Fibroblast of lung (primary cell): ENCODE results near the gene TREM1. TPM values are rescaled to one million over a fixed set of nuclear protein-coding genes. Genes with fewer than 3 reads are reported as not detected.

ENCODE experiments used
- DNase-seq, 2 donors: peaks; one replicate each; pipeline versions ENCODE4 v3.0.0 to v3.0.0-alpha.2; 2010; ENCODE audit warnings: low read depth in 2 of 2
- H2AFZ ChIP-seq: 2 replicates; pipeline ENCODE4 v1.5.1; 2012; ENCODE audit warnings: low read length, control low read depth, inconsistent platforms
- H3K27ac ChIP-seq: 2 replicates; pipeline ENCODE4 v1.5.1; 2011; ENCODE audit warnings: low read length, control low read depth; ENCODE audit not compliant: insufficient read depth
- H3K27me3 ChIP-seq: 2 replicates; pipeline ENCODE4 v1.5.1; 2011; ENCODE audit warnings: mild to moderate bottlenecking, low read length; ENCODE audit not compliant: control insufficient read depth, insufficient read depth
- H3K36me3 ChIP-seq: 2 replicates; pipeline ENCODE4 v1.5.1; 2011; ENCODE audit warnings: low read length; ENCODE audit not compliant: control insufficient read depth, insufficient read depth
- H3K4me1 ChIP-seq: 2 replicates; pipeline ENCODE4 v1.5.1; 2011; ENCODE audit warnings: low read length; ENCODE audit not compliant: control insufficient read depth, insufficient read depth; ENCODE audit errors: extremely low read depth
- H3K4me2 ChIP-seq: 2 replicates; pipeline ENCODE4 v1.5.1; 2011; ENCODE audit warnings: low read length, control low read depth; ENCODE audit not compliant: insufficient read depth; ENCODE audit errors: extremely low read depth
- H3K4me3 ChIP-seq, 4 experiments: fragments of 200-600 bp in 1 of 4; sonication (generic) in 1 of 4; replicated peaks in 1 of 4; 2 replicates each; pipeline ENCODE4 v1.5.1; 2011 to 2016; ENCODE audit warnings: low read length in 4 of 4, low read depth in 3 of 4, mild to moderate bottlenecking in 3 of 4, control low read depth in 2 of 4, inconsistent platforms in 1 of 4, mixed read lengths in 1 of 4; ENCODE audit not compliant: insufficient read depth in 1 of 4; ENCODE audit errors: control extremely low read depth in 1 of 4
- H3K79me2 ChIP-seq: 2 replicates; pipeline ENCODE4 v1.5.1; 2012; ENCODE audit warnings: mild to moderate bottlenecking, low read length, inconsistent platforms; ENCODE audit not compliant: control insufficient read depth, insufficient read depth
- H3K9ac ChIP-seq: 2 replicates; pipeline ENCODE4 v1.5.1; 2011; ENCODE audit warnings: mild to moderate bottlenecking, low read length, control low read depth; ENCODE audit not compliant: insufficient read depth
- H3K9me3 ChIP-seq: 2 replicates; pipeline ENCODE4 v1.5.1; 2012; ENCODE audit warnings: low read depth, low read length; ENCODE audit not compliant: control insufficient read depth, insufficient read depth
- H4K20me1 ChIP-seq: 2 replicates; pipeline ENCODE4 v1.5.1; 2011; ENCODE audit warnings: low read length; ENCODE audit not compliant: control insufficient read depth, insufficient read depth; ENCODE audit errors: extremely low read depth
- EZH2 ChIP-seq: IDR thresholded peaks from 2 replicates; pipeline ENCODE4 v1.5.1; 2012; ENCODE audit warnings: low read length, control low read depth, mild to moderate bottlenecking; ENCODE audit errors: missing control alignments
- polyA plus RNA-seq, 2 donors: library from polyadenylated mRNA; depleted of rRNA in 1 of 2; stranded (reverse) in 1 of 2; unstranded in 1 of 2; fragments of >200 nt; gene quantifications; 2 replicates each; pipeline ENCODE4 v1.2.1, GENCODE V29; 2011 to 2012; ENCODE audit warnings: missing spikeins in 1 of 2
- total RNA-seq: library from RNA; depleted of rRNA; stranded (reverse); fragments of >200 nt; gene quantifications from 2 replicates; pipeline ENCODE4 v1.2.1, GENCODE V29; 2014
- TF ChIP-seq, protein P1 (sequence below), 2 donors: IDR thresholded peaks in 1 of 2; conservative IDR thresholded peaks in 1 of 2; 1 replicate in 1 of 2; 2 replicates in 1 of 2; pipeline ENCODE4 v1.5.1; 2011 to 2012; ENCODE audit warnings: low read length in 2 of 2, control low read depth in 1 of 2, inconsistent platforms in 1 of 2, low read depth in 1 of 2, mild to moderate bottlenecking in 1 of 2

TREM1 gene
- total and polyA plus RNA-seq, 2 donors (not counting 1 experiment from before 2014, with no cell fraction given): 0.25 TPM; not detected in 1

DNA sequence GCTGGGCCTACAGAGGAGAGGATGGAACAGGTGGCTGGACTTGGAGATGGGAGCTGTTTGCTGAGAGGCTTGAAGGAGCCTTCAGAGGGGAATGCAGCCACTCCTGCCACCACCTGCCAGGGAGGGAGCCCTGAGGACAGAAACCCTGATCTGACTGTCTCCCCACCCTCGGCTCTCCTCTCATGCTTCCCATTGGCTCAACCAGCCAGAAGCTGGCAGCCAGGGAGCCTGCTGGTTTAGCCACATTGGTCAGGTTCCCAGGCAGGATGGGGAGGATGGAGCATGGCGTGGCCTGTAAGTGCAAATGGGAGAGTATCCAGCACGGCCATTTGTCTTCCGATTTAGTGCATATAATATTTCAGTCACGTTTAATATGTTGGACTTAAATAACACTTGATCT lies 12.8 kb downstream of the TREM1 start:
- H3K4me2 ChIP-seq: no peak overlapping the region
- no peaks in the 10 kb centered on the region for H3K27me3 ChIP-seq
- H4K20me1 ChIP-seq: no peaks in the 10 kb centered on the region
- no peak for DNase-seq
- H3K79me2 ChIP-seq: no peaks in the 10 kb centered on the region
- H3K36me3 ChIP-seq: no peaks in the 10 kb centered on the region
- H3K27ac ChIP-seq: no peak overlapping the region
- H3K4me1 ChIP-seq: no peaks in the 10 kb centered on the region
- TF ChIP-seq, protein P1, sequence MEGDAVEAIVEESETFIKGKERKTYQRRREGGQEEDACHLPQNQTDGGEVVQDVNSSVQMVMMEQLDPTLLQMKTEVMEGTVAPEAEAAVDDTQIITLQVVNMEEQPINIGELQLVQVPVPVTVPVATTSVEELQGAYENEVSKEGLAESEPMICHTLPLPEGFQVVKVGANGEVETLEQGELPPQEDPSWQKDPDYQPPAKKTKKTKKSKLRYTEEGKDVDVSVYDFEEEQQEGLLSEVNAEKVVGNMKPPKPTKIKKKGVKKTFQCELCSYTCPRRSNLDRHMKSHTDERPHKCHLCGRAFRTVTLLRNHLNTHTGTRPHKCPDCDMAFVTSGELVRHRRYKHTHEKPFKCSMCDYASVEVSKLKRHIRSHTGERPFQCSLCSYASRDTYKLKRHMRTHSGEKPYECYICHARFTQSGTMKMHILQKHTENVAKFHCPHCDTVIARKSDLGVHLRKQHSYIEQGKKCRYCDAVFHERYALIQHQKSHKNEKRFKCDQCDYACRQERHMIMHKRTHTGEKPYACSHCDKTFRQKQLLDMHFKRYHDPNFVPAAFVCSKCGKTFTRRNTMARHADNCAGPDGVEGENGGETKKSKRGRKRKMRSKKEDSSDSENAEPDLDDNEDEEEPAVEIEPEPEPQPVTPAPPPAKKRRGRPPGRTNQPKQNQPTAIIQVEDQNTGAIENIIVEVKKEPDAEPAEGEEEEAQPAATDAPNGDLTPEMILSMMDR (conservative IDR thresholded peaks at IDR 0.05 in 1 of 2, IDR thresholded peaks at IDR 0.05 in 1 of 2; ENCODE audit: low read depth in 1 of 2, low read length in 2 of 2): no peak
- no peak for TF ChIP-seq EZH2
- no peak overlapping the region for H2AFZ ChIP-seq
- no peak overlapping the region for H3K9ac ChIP-seq
- H3K4me3 ChIP-seq: no peak overlapping the region
- H3K9me3 ChIP-seq: no peaks in the 10 kb centered on the region

DNA sequence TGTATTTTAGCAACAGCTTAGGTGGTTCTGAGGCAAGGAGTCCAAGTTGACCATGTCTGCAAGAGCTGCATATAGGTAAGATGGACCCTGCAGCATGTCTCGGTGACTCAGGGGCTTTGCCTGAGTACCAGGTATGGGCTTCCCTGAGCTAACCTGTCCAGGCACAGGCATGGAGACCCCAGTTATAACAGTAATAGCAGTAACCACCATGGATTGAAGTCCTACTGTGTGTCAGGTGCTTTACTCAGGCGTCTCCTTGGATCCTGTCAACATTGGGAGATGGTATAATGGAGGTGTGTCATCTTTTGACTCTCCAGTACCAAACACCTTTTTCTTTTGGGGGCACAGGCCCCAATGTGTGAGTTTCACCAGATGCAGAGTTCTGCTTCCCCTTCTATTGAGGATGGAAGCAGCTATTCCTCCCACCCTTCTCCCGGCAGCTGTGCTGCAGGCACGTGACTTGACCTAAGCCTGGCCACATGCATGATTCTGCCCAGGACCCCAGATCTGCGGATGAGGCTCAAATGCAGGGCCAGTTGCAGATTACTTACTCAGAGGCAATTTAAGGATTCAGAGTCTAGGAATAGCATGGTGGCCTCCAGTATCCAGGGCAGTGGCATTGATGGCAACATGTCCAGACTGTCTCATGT lies 13.8 kb downstream of the TREM1 start:
- H3K9ac ChIP-seq: no peak overlapping the region
- no peaks in the 10 kb centered on the region for H3K27me3 ChIP-seq
- H3K79me2 ChIP-seq: no peaks in the 10 kb centered on the region
- no peak overlapping the region for H2AFZ ChIP-seq
- H3K4me3 ChIP-seq: no peak overlapping the region
- H3K36me3 ChIP-seq: no peaks in the 10 kb centered on the region
- no peak overlapping the region for H3K27ac ChIP-seq
- DNase-seq: no peak
- H3K9me3 ChIP-seq: no peaks in the 10 kb centered on the region
- no peaks in the 10 kb centered on the region for H3K4me1 ChIP-seq
- no peak overlapping the region for H3K4me2 ChIP-seq
- no peaks in the 10 kb centered on the region for H4K20me1 ChIP-seq
- no peak for TF ChIP-seq EZH2
- TF ChIP-seq, protein P1 (conservative IDR thresholded peaks at IDR 0.05 in 1 of 2, IDR thresholded peaks at IDR 0.05 in 1 of 2; ENCODE audit: low read depth in 1 of 2, low read length in 2 of 2): no peak

DNA sequence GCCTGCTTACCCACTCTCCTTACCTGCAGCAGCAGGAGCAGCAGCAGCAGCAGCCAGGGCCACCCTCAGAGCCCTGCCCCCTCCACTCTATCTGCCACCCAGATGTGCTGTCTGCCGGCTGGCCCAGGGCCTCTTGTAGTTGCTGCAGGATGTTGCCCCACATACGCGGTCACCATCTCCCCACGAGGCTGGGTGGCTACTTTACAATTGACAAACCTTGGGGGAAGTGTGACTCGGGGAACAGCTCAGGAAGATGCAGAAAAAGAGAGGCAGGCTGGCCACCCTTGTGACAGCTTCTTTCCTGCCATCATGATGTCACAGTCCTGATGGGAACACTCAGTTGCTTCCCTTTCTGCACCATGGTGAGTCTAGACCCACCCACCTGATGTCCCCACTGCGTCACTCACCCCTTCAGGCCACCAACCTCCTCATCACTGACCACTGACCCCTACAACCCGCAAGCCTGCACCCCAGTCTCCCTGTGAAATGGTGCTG lies 14.5 kb downstream of the TREM1 start:
- Histone ChIP-seq H3K79me2 (no peaks in the 10 kb centered on the region), H3K27me3 (no peaks in the 10 kb centered on the region), H3K9ac (no peak overlapping the region), H2AFZ (no peak overlapping the region), H3K27ac (no peak overlapping the region), H4K20me1 (no peaks in the 10 kb centered on the region), H3K36me3 (no peaks in the 10 kb centered on the region), H3K9me3 (no peaks in the 10 kb centered on the region), H3K4me2 (no peak overlapping the region), H3K4me1 (no peaks in the 10 kb centered on the region), H3K4me3 (no peak overlapping the region)
- TF ChIP-seq, protein P1 (conservative IDR thresholded peaks at IDR 0.05 in 1 of 2, IDR thresholded peaks at IDR 0.05 in 1 of 2; ENCODE audit: low read depth in 1 of 2, low read length in 2 of 2): no peak
- TF ChIP-seq EZH2: no peak
- DNase-seq: no peak
